LNCaP clone FGC (cell line): ENCODE data around the gene LRRTM4.

Experiments used
- DNase-seq: peaks from one replicate; pipeline ENCODE4 v3.0.0-alpha.2; 2011; ENCODE audit warnings: low read depth
- H3K4me3 ChIP-seq: 2 replicates; pipeline ENCODE4 v1.5.1; 2011; ENCODE audit warnings: mild to moderate bottlenecking, low read depth, low read length, control low read depth
- TF ChIP-seq, protein P1 (sequence below): IDR thresholded peaks from 2 replicates; pipeline ENCODE4 v1.5.1; 2012; ENCODE audit warnings: mild to moderate bottlenecking; ENCODE audit not compliant: control insufficient read depth, insufficient read depth; ENCODE audit errors: extremely low read depth

Gene LRRTM4

DNA sequence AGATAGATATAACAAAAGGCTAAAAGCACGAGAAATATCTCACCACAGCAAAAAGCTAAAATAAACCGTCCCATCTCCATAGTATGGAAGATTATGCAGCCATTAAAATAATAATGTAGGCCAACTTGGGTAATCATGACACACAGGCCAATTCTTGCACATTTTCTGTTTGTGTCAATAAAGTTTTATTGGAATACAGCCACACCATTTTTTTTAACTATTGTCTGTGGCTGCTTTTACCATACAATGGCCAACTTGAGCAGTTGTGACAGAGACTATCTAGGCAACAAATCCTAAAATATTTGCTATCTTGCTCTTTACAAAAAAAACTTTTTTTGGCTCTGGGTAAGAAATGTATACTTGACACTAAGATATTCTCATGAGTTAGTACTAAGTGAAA lies 212.5 kb downstream of the LRRTM4 start:
- TF ChIP-seq, protein P1, sequence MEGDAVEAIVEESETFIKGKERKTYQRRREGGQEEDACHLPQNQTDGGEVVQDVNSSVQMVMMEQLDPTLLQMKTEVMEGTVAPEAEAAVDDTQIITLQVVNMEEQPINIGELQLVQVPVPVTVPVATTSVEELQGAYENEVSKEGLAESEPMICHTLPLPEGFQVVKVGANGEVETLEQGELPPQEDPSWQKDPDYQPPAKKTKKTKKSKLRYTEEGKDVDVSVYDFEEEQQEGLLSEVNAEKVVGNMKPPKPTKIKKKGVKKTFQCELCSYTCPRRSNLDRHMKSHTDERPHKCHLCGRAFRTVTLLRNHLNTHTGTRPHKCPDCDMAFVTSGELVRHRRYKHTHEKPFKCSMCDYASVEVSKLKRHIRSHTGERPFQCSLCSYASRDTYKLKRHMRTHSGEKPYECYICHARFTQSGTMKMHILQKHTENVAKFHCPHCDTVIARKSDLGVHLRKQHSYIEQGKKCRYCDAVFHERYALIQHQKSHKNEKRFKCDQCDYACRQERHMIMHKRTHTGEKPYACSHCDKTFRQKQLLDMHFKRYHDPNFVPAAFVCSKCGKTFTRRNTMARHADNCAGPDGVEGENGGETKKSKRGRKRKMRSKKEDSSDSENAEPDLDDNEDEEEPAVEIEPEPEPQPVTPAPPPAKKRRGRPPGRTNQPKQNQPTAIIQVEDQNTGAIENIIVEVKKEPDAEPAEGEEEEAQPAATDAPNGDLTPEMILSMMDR: no peak
- no peak overlapping the region for H3K4me3 ChIP-seq
- DNase-seq: no peak

DNA sequence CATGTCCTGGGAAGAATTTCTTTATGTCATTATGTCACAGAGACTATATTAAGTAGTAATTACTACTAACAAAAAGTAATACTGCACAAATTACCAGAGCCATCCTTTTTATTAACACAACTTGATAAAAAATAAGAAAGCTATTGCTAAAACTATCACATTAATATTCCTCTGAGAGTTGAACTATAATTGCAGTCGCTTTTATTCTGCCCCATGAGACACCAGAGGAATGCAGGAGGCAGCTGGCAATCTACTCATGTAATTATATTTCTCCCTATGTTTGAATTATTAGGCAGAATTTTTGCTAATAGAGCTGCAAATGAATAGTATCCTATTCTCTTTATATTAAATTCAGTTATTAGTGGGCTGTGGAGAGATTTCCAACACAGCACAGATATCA lies 220.7 kb downstream of the LRRTM4 start:
- no peak overlapping the region for H3K4me3 ChIP-seq
- no peak for DNase-seq
- TF ChIP-seq, protein P1: no peak

DNA sequence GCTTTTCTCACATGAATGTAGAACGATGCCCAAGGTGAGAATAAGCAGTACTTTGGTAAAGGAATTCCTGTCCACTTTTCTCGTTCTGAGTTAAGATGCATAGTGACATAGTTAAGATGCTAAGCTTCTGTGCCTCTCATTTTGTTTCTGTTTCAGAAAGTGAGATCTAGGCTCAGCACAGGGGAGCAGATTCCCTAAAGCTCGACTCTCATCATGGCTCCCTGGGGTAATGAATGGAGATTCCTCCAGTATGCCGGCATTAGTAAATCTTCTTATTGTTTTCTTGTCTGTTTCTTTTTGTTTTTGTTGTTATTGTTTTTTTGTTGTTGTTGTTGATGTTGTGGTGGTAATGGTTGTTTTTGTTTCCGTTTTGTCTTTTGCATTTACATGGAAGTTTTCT lies 225.4 kb downstream of the LRRTM4 start:
- no peak for DNase-seq
- no peak overlapping the region for H3K4me3 ChIP-seq
- TF ChIP-seq, protein P1: no peak

DNA sequence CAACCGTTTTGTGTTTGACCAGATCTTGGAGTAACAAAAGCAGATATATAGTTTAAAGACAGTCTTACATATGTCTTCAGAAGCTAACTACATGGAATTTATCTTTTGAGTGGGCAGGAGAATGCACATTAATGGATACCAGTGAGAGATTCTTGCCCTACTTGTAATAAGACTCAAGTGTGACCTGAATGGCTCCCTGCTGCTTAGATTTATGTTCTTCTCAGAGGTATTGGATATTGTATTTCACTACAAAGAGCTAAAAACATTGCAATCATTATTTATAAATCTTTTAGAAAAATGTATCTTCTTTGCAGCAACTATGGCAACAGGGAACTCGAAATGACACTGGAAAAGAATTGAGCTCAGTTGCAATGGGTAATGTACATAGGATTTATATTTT lies 227.7 kb downstream of the LRRTM4 start:
- DNase-seq: no peak
- TF ChIP-seq, protein P1: no peak
- H3K4me3 ChIP-seq: no peak overlapping the region

DNA sequence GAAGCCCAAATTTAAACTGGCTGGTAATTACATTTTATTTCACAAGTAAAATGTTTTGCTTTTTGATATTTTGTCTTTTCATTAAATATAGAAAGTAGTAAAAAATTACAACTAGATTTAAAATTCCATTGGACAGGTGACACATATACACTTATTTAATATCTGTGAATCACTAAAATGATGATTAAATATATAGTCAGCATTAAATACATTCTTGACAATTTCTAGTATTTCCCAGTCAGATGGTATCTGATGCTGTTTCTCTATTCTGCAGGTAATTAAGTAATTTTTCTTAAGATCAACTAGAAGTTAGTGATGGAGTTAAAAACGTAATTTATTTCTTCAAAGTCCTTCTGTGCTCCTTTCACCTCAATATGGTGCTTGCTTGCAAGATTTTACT lies 237.8 kb downstream of the LRRTM4 start:
- no peak overlapping the region for H3K4me3 ChIP-seq
- TF ChIP-seq, protein P1: no peak
- no peak for DNase-seq

DNA sequence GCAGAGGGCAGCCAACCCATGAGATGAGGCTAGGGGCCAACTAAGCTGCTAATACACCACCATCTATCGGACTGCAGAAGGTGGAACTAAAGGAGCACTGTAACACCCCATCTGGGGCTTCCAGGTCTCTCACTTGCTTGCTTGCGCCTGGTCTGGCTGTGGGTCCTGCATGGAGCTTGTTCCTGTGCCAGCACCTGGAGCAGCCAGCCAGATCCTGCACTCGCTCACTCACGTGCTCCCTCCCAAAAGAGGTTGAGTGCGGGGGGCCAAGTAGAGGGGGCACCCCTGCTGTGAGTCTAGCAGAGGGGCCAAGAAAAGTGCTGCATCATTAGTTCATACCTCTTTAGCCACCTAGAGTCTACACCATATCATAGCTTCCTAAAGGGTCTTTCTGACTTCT lies 250.9 kb downstream of the LRRTM4 start:
- no peak for DNase-seq
- H3K4me3 ChIP-seq: no peak overlapping the region
- TF ChIP-seq, protein P1: no peak

DNA sequence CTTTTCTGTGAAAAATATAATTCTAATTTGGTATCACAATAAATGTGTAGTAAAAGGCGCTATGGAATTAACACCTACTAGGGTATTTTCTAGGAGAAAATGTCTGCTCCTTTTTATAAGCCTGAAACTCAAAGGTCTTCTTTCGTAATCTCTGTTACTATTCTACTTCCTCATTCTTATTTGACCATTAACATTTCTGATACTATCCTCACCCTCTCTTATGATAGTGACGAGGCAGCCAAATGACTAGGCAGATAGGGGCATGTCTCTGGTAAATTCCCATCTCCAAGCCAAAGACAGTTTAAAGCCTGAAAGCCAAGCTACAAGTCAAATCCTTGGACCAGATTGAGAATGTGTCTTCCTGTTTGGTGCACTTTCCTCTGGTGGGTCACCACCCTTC lies 251.7 kb downstream of the LRRTM4 start:
- DNase-seq: no peak
- H3K4me3 ChIP-seq: no peak overlapping the region
- TF ChIP-seq, protein P1: no peak
